Measurements from ENCODE around the gene AFG1L.
"Not testable (repeated sequence)": the region's sequence is repeated elsewhere in the genome, so short reads cannot be mapped to it uniquely, and the experiment has no call there.

The AFG1L gene

GRCh38 chr6:108416047-108416833 lies 121.4 kb downstream of the AFG1L start:
- DNase-seq (ENCODE audit: low read depth in 2 of 2) = not testable (repeated sequence)

- DNase-seq (ENCODE audit: low read depth in 2 of 2) = no peak
These were observed 122.2 kb downstream of the AFG1L start for GRCh38 chr6:108417027-108417426.

- DNase-seq (ENCODE audit: low read depth in 2 of 2) = no peak
These were observed 124.6 kb downstream of the AFG1L start for GRCh38 chr6:108419474-108419873.

GRCh38 chr6:108419934-108420609 lies 125.2 kb downstream of the AFG1L start:
- DNase-seq (ENCODE audit: low read depth in 2 of 2) = no peak

- DNase-seq (ENCODE audit: low read depth in 2 of 2) = no peak
These were observed 126.5 kb downstream of the AFG1L start for GRCh38 chr6:108421366-108421765.

GRCh38 chr6:108423982-108424705 lies 129.3 kb downstream of the AFG1L start:
- DNase-seq (ENCODE audit: low read depth in 2 of 2) = no peak

- no peak for DNase-seq (ENCODE audit: low read depth in 2 of 2)
These were observed 130.6 kb downstream of the AFG1L start for GRCh38 chr6:108425428-108425827.

- no peak for DNase-seq (ENCODE audit: low read depth in 2 of 2)
These were observed 137.3 kb downstream of the AFG1L start for GRCh38 chr6:108432143-108432542.

GRCh38 chr6:108432792-108433191 lies 137.9 kb downstream of the AFG1L start:
- no peak for DNase-seq (ENCODE audit: low read depth in 2 of 2)

- no peak for DNase-seq (ENCODE audit: low read depth in 2 of 2)
These were observed 139.4 kb downstream of the AFG1L start for GRCh38 chr6:108434222-108434621.

- DNase-seq (ENCODE audit: low read depth in 2 of 2) = no peak
These were observed 140.5 kb downstream of the AFG1L start for GRCh38 chr6:108435391-108435790.

- no peak for DNase-seq (ENCODE audit: low read depth in 2 of 2)
These were observed 141.9 kb downstream of the AFG1L start for GRCh38 chr6:108436771-108437170.

- DNase-seq (ENCODE audit: low read depth in 2 of 2) = no peak
These were observed 143.0 kb downstream of the AFG1L start for GRCh38 chr6:108437821-108438220.

GRCh38 chr6:108438918-108439317 lies 144.1 kb downstream of the AFG1L start:
- no peak for DNase-seq (ENCODE audit: low read depth in 2 of 2)

GRCh38 chr6:108441141-108441540 lies 146.3 kb downstream of the AFG1L start:
- no peak for DNase-seq (ENCODE audit: low read depth in 2 of 2)

GRCh38 chr6:108442770-108443520 lies 148.1 kb downstream of the AFG1L start:
- no peak for DNase-seq (ENCODE audit: low read depth in 2 of 2)

GRCh38 chr6:108446629-108447150 lies 151.8 kb downstream of the AFG1L start:
- no peak for DNase-seq (ENCODE audit: low read depth in 2 of 2)

- DNase-seq (ENCODE audit: low read depth in 2 of 2) = no peak
These were observed 153.6 kb downstream of the AFG1L start for GRCh38 chr6:108448481-108448880.

GRCh38 chr6:108449717-108450116 lies 154.9 kb downstream of the AFG1L start:
- DNase-seq (ENCODE audit: low read depth in 2 of 2) = not testable (repeated sequence)

- no peak for DNase-seq (ENCODE audit: low read depth in 2 of 2)
These were observed 157.0 kb downstream of the AFG1L start for GRCh38 chr6:108451816-108452215.

GRCh38 chr6:108452711-108453195 lies 157.9 kb downstream of the AFG1L start:
- no peak for DNase-seq (ENCODE audit: low read depth in 2 of 2)

Measured in stimulated activated CD8-positive, alpha-beta memory T cell treated with anti-CD3 and anti-CD28 coated beads, Interleukin-2, amount 100 ng/mL, for 1 hour (primary cell).